ENCODE measurements around the gene TRERF1.

Gene TRERF1

DNA sequence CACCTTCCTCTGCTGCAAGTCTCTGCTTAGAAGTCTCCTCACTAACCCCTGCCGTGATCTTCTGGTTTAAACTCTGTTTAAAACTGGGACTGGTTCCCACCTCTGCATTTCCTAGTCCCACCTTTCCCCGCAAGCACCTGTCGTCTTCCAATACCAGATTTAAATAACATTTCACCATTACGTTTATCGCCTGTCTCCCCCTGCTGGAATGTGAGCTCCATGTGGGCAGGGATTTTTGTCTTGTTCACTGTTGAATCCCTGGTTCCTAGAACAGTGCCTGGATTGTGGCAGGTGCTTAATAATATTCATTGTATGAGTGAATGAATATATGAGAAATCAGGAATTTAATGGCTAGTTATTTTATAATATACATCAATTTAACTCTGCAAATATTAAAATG is 275.9 kb downstream of the TRERF1 start:
- no peak for DNase-seq

All from activated gamma-delta T cell (primary cell).